H4 (cell line): Measurements from ENCODE around the gene SPOCD1. TPM values are rescaled to one million over a fixed set of nuclear protein-coding genes. Genes with fewer than 3 reads are reported as not detected.
A peak's percentile ranks its signal among the peaks of the same experiment; 100 is the strongest.

Experiments used
- DNase-seq: peaks from one replicate; pipeline ENCODE4 v3.0.0-alpha.2; 2015; ENCODE audit warnings: low spot score
- total RNA-seq: library from RNA; depleted of rRNA; stranded (reverse); fragments of >200 nt; shearing (Covaris generic); gene quantifications from 2 replicates; pipeline ENCODE4 v1.2.3, GENCODE V29; 2014

The SPOCD1 gene
- total RNA-seq, 1 experiment from 2014 or later = 3.6 TPM

DNA sequence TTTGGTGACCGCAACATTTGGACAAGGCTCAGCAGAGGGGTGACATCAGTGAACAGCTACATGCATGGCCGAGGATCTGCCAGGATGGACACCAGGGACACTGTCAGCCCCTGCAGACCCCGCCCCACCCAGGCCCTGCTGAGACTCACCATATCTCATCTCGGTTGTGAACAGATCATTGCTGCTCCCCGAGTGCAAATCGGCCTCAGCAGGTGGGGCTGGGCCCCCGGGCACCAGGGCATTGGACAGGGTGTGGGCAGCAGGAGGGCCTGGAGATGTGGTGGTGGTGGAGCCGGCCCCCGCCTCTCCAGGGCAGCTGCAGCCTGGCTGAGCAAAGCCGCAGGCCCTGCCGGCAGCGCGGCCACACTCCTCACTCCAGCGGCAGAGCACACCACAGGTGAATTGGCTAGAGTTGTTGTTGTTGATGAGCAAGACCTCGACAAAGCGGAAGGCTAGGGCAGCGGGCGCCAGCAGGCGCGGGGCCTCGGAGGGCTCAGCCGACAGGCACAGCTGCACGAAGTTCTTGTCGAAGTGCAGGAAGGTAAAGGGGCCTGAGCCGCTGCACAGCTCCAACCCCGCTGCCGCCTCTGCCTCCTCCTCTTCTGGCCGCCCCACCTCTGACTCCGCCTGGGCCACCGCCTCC lies 59.9 kb downstream of the SPOCD1 start:
- no peak for DNase-seq

DNA sequence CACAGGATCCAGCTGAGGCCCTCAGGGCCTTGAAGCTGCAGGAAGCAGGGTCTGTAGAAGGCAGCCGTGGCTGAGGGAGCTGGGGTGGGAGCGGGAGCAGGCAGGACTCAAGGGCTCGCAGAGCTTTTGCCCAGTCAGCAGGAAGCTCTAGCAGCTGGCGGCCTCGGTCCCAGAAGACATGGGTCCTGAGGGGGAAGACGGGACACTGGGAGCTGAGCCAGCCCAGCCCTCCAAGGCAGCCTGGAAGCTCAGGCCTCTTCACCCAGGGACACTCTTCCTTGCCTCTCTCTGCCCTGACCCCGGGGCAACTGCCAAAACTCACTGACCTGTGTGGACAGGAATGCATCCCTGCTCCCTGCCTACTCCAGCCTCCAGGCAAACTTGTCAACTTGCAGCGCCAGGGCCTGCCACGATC lies 60.6 kb downstream of the SPOCD1 start:
- no peak for DNase-seq

DNA sequence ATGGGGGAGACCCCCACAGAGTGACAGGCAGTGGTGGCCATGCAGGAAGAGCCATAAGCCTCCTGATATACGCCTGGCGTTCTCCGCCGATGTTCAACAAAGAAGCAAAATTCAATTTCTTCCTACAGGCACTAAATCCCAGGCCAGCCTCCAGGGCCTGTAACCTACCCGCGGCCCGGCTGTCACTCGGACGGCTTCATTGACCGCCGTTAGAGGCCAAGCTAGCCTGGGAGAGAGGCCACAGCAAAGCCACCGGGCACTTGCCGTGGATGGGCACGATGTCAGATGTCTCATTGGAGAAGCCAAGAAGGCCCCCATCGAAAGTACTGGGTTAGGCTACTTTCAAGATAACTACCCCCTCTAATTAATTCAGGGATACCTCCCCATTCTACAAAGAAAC lies 61.4 kb downstream of the SPOCD1 start:
- no peak for DNase-seq

DNA sequence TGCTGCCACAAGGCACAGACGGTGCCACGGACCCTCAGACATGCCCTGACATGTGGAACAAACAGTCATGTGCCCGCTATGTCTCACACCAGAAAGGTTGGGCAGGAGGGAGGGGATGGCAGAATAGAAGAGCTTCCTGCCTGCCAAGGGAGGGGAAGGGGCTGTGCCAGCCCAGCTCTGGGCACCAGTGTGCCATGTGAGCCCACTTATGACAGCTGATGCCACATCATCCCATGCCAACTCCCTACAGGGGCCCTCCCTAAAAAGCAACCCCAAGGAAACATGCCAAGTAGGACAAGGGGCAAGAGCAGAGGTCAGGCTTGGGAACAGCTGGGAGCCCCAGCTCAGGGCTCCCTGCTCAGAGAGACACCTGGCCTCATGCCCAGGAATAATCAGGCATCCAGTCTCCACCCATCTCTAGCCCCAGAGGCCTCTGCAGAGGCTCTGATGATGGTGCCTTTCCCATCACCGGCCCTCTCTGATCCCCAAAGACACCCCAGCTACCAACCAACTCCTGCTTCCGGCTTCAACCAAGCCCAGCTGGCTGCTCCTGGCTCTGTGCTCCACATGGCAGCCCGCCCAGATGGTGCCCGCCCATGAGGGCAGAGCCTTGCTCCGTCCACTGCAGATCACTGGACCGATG lies 62.0 kb downstream of the SPOCD1 start:
- DNase-seq = peak; percentile 39

DNA sequence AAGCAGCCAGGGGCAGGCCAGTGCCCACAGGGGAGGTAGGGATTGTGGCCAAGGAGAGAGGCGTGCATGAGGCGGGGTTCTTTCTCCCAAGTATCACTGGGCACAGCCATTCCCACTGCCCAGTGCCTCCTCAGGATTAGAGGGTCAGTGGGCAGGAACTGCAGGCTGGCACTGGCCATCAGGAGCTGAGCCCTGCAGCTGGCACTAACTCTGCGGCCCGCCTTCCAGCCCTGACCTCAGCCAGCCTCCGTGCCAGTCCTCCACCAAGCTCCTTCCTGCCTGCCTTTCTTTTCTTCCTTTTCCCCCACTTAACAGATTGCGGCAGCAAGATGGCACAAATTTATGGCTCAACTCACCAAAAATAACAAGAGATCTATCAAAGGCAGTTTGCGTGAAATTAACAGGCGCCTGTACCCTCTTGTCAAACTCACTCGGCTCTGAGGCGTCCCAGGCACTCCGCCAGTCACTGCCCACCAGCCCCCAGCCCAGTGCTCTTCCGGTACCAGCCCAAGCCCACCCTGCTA lies 62.8 kb downstream of the SPOCD1 start:
- no peak for DNase-seq

DNA sequence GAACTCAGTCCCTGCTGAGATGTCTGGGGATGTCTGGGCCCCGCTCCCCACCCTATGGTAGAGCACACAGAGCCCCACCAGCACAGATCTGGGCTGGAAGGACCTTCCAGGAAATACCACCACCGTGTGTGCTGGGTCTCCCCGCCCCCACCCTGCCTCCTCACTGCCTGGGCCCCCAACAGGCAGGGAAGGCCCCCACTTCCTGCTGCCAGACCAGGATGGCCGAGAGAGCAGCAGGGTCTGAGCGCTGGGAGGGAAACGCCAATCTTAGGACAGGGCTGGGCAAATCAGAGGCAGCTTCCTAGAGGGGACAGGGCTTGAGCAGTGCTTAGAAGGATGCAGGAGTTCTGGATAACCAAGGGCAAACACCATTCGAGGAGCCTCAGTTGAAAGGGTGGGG lies 63.6 kb downstream of the SPOCD1 start:
- no peak for DNase-seq

DNA sequence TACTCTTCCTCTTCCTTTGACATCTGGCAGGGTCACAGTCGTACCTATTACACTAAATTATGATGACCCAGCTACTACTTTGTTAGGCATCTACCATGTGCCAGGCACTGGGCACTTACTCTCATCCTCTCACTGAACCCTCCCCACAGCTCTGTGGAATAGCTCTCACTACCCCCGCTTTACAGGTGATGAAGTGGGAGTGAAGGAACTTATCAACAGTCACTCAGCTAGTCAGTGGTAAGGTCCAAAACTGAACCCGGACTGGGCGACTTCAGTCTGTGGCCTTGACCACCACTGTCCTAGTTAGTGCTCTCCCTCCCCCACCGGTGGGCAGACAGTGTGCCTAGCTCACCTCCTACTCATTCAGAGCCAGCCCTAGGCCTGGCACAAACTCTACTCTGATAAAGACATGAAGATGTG lies 64.0 kb downstream of the SPOCD1 start:
- DNase-seq = no peak

DNA sequence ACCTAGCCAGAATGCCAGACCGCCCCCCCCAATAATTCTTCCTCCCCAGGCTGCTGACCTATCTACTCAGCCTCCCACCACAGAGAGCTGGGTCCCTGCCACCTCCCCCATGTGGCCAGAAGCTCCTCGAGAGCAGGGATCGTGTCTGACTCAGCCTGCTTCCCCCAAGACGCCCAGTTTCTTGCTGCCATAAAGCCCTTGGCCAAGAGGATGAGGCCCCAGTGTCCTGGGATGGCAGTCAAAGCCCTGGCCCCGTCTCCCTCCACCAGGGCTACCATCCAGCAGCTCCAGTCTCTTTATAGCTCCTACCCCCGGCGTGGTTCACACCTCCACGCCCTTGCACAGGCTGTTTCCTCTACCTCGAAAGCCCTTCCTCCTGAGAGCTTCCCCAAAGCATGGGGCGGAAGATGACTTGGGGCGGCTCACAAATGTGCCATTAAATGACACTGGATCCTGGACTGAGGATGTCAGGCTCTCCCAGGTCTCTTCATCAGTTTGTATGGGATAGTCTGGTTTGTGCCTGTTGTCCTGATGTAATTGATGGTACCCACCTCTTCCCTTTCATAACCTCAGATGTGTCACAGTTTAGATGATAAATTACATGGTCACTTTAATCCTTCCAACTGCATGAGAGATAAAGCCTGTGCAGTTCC lies 64.8 kb downstream of the SPOCD1 start:
- peak; percentile 43 for DNase-seq

DNA sequence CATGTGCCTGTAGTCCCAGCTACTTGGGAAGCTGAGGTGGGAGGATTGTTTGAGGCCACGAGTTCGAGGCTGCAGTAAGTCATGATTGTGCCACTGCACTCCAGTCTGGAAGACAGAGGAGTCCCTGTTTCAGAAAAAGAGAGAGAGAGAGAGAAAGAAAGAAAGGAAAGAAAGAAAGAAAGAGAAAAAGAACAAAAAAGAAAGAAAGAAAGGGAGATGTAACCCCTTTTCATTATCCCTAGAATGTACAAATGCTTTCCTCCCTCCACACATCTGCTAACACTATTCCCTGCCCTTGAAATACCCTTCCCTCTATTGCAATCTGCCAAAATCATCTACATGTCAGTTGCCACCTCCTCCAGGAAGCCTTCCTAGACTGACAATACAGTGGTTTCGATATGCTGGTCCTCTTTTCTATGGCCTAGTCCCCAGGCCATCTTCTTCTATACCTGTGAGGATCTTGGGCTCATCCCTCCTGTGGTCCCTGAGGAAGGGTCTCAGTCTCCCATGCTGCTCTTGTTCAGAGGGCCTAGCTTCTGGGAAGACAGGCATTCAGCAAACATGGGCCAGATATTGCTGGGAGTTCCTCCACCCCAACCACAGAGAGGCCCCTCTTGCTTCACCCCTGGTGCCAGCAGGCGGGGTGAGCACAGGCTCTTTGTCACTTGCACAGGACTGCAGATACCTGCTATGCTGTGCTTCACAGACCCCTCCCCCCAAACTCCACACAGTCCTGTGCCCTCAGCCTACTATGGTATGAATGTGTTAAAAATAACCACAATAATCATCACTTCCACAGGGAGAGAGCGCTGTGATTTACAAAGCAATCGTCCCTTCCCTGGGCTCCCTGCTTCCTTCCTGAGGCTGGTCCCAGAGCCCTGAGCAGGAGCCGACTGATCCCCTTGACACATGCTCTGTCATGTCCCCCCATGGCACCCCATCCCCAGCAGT lies 65.8 kb downstream of the SPOCD1 start:
- DNase-seq = no peak

DNA sequence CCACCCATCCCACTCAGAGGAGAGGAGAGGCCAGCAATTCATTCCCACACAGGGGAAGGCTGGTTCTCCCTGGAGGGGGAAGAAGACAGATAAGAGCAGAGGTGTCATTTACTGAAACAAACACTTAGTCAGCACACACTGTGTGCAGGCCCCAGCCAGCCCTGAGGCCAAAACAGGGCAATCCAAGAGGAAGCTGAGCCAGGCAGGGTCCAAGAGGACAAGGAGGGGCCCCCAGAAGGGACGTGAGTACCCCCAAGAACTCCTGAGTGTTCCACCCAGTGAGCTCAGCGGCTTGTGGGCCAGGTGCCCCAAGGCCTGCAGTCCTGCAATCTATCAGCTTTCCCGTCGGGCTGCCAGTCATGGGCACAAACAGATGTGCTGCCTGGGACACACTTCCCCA lies 67.5 kb downstream of the SPOCD1 start:
- no peak for DNase-seq

DNA sequence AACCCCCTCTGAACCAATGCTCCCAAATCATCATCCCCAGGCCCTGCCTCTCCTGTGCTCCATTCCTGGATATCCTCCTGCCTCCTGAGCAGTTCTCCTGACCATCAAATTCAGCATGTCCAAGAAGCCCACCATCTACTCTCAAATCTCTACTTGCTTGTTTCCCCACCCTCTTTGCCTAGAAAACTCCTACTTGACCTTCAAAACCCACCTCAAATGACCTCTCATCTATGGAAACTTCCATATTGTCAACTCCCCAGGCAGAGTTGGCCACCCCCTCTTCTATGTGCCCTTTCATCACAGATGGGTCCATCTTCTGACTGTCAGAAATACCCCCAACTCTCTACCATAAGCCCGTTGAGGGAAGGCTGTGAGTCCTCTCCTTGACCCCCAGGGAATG lies 68.5 kb downstream of the SPOCD1 start:
- DNase-seq = no peak

DNA sequence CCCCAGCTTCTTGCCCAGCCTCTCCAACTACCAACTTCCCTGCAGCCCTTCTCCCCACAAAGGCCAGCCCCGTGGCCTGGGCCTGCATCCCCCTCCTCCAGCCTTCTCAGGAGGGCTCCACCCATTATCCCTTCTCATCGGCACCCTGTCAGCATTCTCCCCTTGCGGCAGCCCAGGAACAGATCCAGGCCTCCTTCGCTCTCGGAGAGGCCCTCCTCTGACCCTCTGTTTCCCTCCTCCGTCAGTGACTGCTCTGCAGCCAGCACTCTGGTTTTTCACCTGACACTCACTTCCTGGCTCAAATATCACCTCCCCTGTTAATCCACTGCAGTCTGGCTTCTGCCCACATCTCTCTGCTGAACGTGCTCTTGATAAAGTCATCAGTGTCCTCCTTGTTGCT lies 69.1 kb downstream of the SPOCD1 start:
- DNase-seq = no peak

DNA sequence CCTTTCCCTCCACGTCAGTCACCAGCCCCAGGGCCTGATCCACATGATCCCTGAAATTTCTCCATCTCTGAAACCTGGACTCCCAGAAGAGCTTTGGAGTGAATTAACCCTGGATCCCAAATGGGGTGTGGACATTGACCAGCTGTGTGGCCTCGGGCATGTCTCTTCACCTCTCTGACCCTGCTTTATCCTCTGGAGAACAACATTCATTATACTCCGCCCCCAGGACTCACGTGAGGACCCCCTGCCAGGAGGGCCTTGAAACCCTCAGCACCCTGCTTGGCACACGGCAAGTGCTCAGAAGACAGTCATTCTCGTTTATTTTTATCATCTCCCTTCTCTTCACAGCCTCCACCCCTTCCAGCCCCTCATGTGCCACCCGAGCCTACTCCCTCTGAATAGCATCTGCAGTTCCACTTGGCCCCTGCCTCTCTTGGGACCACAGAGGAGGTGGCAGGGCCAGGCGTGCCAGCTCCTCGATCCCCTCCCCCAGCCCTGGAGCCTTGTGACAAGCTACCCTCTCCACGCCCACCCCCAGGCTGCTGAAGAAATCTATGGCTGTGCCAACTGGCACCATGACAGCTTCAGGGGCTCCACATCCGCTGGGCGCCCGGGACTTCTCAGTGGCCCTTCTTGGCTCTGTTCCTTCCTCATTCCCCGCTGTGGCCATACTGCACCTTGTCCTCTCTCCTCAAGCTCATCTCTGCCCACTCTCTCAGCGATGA lies 69.7 kb downstream of the SPOCD1 start:
- DNase-seq = peak; percentile 23

DNA sequence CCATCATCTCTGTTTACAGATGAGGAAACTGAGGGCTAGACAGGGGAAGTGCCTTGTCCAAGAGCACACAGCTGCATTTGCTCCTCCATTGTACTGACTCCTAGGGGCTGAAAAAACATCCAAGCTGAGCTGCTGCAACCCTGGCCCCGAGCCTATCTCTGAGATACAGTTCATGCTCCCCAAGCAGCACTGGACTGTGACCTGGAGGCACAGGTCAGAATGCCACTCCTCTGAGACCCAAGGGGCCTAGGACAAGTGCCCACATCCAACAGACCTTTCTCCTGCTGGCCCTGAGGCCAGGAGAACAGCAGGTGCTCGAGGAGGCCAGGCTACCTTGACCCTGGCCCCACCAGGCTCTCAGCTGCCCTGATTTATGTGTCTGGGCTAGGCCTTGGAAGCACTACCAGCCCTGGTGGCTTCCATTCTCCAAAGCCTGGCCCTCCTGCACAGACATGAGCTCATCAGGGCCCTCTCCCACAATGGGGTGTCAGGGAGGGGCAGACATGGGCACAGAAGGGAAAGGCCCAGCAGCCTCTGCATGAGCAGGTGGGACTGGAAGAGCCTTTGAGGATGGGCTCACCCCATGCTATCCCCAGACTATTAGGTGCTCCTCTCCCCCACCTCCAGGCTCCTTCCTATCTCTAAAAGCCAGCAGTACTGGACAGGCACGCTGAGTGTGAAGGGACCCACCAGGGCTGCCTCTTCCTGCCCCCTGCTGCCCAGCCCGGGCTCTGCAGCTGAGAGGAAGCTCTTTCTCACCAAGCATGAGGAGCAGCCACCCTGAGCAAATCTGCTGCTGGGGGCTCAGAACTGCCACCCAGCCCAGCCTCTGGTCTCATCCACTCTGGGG lies 70.5 kb downstream of the SPOCD1 start:
- peak; percentile 33 for DNase-seq

DNA sequence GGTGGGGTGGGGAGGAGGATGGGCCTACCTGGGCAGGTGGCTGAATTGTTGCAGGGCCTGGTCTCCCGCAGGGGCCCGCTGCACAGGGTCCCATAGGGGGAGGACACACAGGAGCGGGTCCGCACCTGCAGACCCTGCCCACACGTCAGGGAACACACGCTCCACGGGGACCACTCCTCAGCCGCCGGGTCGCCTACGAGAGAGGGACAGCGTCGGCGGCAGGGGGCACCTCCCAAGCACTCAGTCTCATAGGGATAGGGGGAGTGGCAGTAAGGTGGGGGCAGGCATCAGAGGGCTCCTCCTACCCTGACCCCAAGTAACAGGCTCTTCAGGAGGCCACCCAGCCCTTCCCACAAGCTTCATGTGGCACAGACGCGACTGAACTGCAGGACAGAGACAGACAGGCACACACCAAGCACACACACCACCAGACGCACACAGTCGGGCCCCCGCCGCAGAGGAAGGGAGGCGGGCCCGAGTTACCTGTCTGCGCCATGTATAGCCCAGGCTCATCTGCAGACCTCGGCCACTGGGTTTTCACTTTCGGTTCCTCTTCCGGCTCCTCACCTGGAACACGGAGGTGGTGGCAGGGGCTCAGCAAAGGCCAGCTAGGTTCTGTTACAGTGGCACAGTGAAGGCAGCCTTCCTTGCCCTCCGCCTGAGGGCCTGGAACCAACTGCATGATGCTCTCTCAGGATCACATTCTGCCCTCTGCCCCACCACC lies 71.5 kb downstream of the SPOCD1 start:
- no peak for DNase-seq

DNA sequence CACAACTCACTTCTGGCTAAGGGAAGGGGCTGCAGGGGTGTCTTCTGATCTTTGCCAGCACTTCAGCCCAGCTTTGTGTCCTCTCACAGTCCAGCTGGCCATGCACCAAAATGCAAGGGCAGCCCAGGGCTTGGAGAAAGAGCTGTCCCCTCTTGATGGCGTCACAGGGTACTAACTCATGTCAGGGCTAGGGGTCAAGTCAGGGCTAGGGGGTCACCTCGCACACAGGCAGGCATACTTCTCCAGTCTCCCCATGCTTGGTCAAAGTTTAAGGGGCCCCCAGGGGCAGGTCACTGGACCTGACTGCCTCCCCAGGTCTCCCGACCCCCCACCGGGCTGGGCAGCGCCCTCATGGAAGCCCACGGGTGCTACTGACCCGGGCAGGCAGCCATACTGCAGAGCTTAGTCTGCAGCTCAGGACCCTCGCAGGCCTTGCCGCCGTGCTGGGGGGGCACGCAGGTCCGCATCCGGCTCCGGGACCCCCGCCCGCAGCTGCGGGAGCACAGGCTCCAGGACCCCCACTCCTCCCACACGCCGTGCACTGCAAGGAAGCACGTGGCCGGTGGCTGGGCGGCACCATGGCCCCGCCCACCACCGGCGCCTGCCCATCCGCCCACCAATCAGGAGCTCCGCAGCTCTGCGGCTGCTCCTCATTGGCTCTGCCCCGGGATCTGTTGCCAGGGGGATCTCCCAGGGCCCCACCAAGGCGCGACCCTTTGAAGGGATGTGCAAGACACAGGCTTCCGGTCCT lies 73.2 kb downstream of the SPOCD1 start:
- no peak for DNase-seq
